Measurements from ENCODE around the gene SMIM13. TPM values are rescaled to one million over a fixed set of nuclear protein-coding genes. Genes with fewer than 3 reads are reported as not detected.

SMIM13 gene
- total and polyA plus RNA-seq, 4 donors, result 2.9 to 14.7 (median 5.7) TPM

- Histone ChIP-seq H3K36me3 (ENCODE audit: control insufficient read depth in 4 of 4, insufficient read depth in 4 of 4, low read length in 4 of 4) (peaks cover 0 to 10% (median 6%) of the 10 kb centered on the region in 4 donors), H3K9me3 (ENCODE audit: control insufficient read depth in 4 of 4, insufficient read depth in 3 of 4, low read length in 3 of 4) (no peaks in the 10 kb centered on the region), H3K4me3 (no peak overlapping the region), H3K9ac (ENCODE audit: insufficient read depth in 1 of 2, low read length in 2 of 2) (no peak overlapping the region), H3K27ac (ENCODE audit: low read depth in 1 of 2, low read length in 1 of 2) (no peak overlapping the region), H3K27me3 (ENCODE audit: control insufficient read depth in 3 of 3, insufficient read depth in 3 of 3, low read length in 2 of 3) (no peaks in the 10 kb centered on the region), H3K4me1 (ENCODE audit: control insufficient read depth in 5 of 5, insufficient read depth in 5 of 5, low read length in 5 of 5) (no peaks in the 10 kb centered on the region)
- ATAC-seq (ENCODE audit: insufficient read depth, low FRiP score), result no peak
- WGBS, 2 donors, result 64 to 75% methylated on average over 8 of the region's 8 CpGs
- no peak for TF ChIP-seq CTCF (IDR thresholded peaks at IDR 0.05; ENCODE audit: control extremely low read depth, extremely low read depth)
- no peak for DNase-seq
Observed at GRCh38 chr6:11179419-11180202, 86.0 kb downstream of the SMIM13 start.

- Histone ChIP-seq H3K27ac (ENCODE audit: low read depth in 1 of 2, low read length in 1 of 2) (no peak overlapping the region), H3K9ac (ENCODE audit: insufficient read depth in 1 of 2, low read length in 2 of 2) (no peak overlapping the region), H3K36me3 (ENCODE audit: control insufficient read depth in 4 of 4, insufficient read depth in 4 of 4, low read length in 4 of 4) (peaks cover 3 to 17% (median 14%) of the 10 kb centered on the region in 4 donors), H3K4me3 (no peak overlapping the region), H3K27me3 (ENCODE audit: control insufficient read depth in 3 of 3, insufficient read depth in 3 of 3, low read length in 2 of 3) (no peaks in the 10 kb centered on the region), H3K9me3 (ENCODE audit: control insufficient read depth in 4 of 4, insufficient read depth in 3 of 4, low read length in 3 of 4) (peaks cover 0 to 2% (median 0%) of the 10 kb centered on the region in 4 donors), H3K4me1 (ENCODE audit: control insufficient read depth in 5 of 5, insufficient read depth in 5 of 5, low read length in 5 of 5) (no peaks in the 10 kb centered on the region)
- WGBS, 2 donors, result 99 to 100% methylated on average over 3 of the region's 3 CpGs
- ATAC-seq (ENCODE audit: insufficient read depth, low FRiP score) (no peak), DNase-seq (no peak)
- no peak for TF ChIP-seq CTCF (IDR thresholded peaks at IDR 0.05; ENCODE audit: control extremely low read depth, extremely low read depth)
Observed at GRCh38 chr6:11181478-11182136, 88.0 kb downstream of the SMIM13 start.

- H3K27ac ChIP-seq (ENCODE audit: low read depth in 1 of 2, low read length in 1 of 2), result no peak overlapping the region
- ATAC-seq (ENCODE audit: insufficient read depth, low FRiP score) (no peak), DNase-seq (no peak)
- no peaks in the 10 kb centered on the region for H3K4me1 ChIP-seq (ENCODE audit: control insufficient read depth in 5 of 5, insufficient read depth in 5 of 5, low read length in 5 of 5)
- peaks cover 0 to 2% (median 0%) of the 10 kb centered on the region in 4 donors for H3K9me3 ChIP-seq (ENCODE audit: control insufficient read depth in 4 of 4, insufficient read depth in 3 of 4, low read length in 3 of 4)
- no peak overlapping the region for H3K4me3 ChIP-seq
- TF ChIP-seq CTCF (IDR thresholded peaks at IDR 0.05; ENCODE audit: control extremely low read depth, extremely low read depth), result no peak
- H3K9ac ChIP-seq (ENCODE audit: insufficient read depth in 1 of 2, low read length in 2 of 2), result no peak overlapping the region
- H3K36me3 ChIP-seq (ENCODE audit: control insufficient read depth in 4 of 4, insufficient read depth in 4 of 4, low read length in 4 of 4), result peaks cover 7 to 35% (median 24%) of the 10 kb centered on the region in 4 donors
- no peaks in the 10 kb centered on the region for H3K27me3 ChIP-seq (ENCODE audit: control insufficient read depth in 3 of 3, insufficient read depth in 3 of 3, low read length in 2 of 3)
- 96% methylated on average over 3 of the region's 3 CpGs for WGBS, 2 donors
Observed at GRCh38 chr6:11183761-11184362, 90.2 kb downstream of the SMIM13 start.

All from lung (tissue), 12 donors.